HG02885 (cell line): ENCODE results near the gene AKAP1.

Source experiments
- ATAC-seq: cut with Tn5 transposase; IDR thresholded peaks from one replicate; pipeline ENCODE4 v1.9.1; 2021; ENCODE audit warnings: mild to moderate bottlenecking; ENCODE audit not compliant: unreplicated experiment, poor library complexity

Gene AKAP1, protein sequence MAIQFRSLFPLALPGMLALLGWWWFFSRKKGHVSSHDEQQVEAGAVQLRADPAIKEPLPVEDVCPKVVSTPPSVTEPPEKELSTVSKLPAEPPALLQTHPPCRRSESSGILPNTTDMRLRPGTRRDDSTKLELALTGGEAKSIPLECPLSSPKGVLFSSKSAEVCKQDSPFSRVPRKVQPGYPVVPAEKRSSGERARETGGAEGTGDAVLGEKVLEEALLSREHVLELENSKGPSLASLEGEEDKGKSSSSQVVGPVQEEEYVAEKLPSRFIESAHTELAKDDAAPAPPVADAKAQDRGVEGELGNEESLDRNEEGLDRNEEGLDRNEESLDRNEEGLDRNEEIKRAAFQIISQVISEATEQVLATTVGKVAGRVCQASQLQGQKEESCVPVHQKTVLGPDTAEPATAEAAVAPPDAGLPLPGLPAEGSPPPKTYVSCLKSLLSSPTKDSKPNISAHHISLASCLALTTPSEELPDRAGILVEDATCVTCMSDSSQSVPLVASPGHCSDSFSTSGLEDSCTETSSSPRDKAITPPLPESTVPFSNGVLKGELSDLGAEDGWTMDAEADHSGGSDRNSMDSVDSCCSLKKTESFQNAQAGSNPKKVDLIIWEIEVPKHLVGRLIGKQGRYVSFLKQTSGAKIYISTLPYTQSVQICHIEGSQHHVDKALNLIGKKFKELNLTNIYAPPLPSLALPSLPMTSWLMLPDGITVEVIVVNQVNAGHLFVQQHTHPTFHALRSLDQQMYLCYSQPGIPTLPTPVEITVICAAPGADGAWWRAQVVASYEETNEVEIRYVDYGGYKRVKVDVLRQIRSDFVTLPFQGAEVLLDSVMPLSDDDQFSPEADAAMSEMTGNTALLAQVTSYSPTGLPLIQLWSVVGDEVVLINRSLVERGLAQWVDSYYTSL

GRCh38 chr17:57084802-57085447 is at the start of gene AKAP1:
TSS of gene AKAP1 (plus strand) at chr17:57085246. CDS start at chr17:57105465, 20,219 bp downstream.
- ATAC-seq = peak; percentile 90

- no peak for ATAC-seq
These were observed 49.0 kb upstream of the AKAP1 start for GRCh38 chr17:57035971-57036481.

DNA sequence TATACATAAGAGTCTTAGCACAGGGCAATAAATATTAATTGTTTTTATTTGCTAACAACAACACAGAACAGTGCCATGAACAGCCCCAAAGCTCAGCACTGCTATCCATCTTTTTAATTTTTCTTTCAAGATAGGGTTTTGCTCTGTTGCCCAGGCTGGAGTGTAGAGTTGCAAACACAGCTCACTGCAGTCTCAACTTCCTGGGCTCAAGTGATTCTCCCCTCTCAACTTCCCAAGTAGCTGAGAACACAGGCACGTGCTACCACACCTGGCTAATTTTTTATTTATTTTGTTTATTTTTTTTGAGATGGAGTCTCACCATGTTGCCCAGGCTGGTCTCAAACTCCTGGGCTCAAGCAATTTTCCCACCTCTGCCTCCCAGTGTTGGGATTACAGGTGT is 47.6 kb upstream of the AKAP1 start:
- no peak for ATAC-seq

GRCh38 chr17:57038486-57038885 is 46.6 kb upstream of the AKAP1 start:
- no peak for ATAC-seq

GRCh38 chr17:57040571-57040970 is 44.5 kb upstream of the AKAP1 start:
- no peak for ATAC-seq

DNA sequence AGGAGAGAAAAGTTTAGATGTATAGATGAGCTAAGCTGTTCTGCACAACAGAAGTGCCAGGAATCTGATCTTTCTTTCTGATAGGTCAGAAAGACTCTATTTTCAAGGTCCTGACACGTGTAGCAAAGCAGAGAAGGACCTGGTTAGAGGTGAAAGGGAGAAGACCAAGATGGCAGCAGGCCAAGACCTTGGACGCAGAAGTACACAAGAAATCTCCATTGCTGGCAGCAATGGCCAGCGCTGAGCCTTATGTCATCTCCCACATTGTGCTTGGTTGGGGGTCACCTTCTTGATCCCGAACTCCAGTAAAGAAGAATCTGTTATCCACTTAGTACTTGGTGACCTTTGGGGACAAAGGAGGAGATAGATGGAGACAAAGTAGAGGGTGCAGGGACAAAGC is 41.8 kb upstream of the AKAP1 start:
- ATAC-seq = no peak

- ATAC-seq = no peak
These were observed 39.8 kb upstream of the AKAP1 start for GRCh38 chr17:57044976-57045867.

GRCh38 chr17:57045868-57046704 is 39.0 kb upstream of the AKAP1 start:
- peak; percentile 74 for ATAC-seq

DNA sequence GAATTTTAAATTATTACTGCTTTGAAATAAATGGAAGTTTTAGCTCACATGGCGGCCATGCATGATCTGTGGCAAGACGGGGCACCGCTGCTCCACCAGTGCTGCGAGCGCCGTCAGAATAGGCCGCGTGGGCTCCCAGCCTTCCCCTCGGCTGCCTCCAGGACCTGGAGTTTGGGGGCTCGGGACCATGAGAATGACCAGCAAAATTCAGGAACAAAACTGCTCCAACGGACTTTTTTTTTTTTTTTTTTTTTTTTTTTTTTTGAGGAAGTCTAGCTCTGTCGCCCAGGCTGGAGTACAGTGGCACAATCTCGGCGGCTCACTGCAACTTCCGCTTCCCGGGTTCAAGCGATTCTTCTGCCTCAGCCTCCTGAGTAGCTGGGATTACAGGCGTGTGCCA is 38.3 kb upstream of the AKAP1 start:
- ATAC-seq = no peak

GRCh38 chr17:57048096-57048495 is 37.0 kb upstream of the AKAP1 start:
- ATAC-seq = no peak

- ATAC-seq = no peak
These were observed 34.7 kb upstream of the AKAP1 start for GRCh38 chr17:57050306-57050705.

DNA sequence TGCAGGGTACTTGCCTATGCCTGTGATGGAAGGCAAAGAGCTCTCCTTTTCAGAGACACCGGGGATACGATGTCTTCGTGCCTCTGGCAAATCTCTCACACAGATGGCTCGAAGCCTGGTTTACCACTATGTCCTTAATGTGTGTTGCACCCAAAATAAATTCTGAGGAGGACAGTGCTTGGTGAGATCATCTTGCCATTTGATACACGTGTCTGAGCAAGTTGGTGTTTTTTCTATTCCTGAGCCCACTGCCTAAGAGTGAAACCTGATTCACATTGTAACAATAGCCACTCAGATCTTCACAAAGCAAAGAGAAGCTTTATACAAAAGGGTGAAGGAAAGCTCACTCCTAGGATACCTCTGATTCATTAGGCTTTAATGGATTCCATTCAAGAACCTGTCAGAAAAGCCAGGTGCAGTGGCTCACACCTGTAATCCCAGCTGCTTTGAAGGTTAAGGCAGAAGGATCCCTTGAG is 33.1 kb upstream of the AKAP1 start:
- no peak for ATAC-seq

- no peak for ATAC-seq
These were observed 22.2 kb upstream of the AKAP1 start for GRCh38 chr17:57062865-57063264.

- ATAC-seq = no peak
These were observed 17.9 kb upstream of the AKAP1 start for GRCh38 chr17:57067162-57067561.

DNA sequence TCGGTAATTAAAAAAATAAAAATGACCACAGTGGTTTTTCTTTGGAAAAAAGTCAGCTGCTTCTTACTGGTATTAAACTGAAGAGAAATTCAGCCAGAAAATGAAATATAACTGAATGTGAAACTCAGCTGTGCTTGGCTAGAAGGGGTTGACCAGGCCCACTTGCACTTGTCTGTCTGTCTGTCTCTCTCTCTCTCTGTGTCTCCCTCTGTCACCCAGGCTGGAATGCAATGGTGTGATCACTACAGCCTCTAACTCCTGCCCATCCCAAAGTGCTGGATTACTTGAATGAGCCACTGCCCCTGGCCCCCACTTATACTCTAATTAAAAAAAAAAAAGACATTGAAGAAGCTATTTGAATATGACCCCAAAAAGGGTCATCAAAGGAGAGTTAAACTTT is 17.3 kb upstream of the AKAP1 start:
- ATAC-seq = no peak

- no peak for ATAC-seq
These were observed 16.8 kb upstream of the AKAP1 start for GRCh38 chr17:57068222-57068658.

GRCh38 chr17:57068707-57069106 is 16.3 kb upstream of the AKAP1 start:
- ATAC-seq = no peak
